ENCODE results near the gene RCOR2. TPM values are rescaled to one million over a fixed set of nuclear protein-coding genes. Genes with fewer than 3 reads are reported as not detected.

RCOR2 gene
- total and polyA plus RNA-seq, 2 of the 13 experiments (the other 11 are each of a cell fraction or from before 2014, with no cell fraction given) = 8.3 to 8.5 TPM

DNA sequence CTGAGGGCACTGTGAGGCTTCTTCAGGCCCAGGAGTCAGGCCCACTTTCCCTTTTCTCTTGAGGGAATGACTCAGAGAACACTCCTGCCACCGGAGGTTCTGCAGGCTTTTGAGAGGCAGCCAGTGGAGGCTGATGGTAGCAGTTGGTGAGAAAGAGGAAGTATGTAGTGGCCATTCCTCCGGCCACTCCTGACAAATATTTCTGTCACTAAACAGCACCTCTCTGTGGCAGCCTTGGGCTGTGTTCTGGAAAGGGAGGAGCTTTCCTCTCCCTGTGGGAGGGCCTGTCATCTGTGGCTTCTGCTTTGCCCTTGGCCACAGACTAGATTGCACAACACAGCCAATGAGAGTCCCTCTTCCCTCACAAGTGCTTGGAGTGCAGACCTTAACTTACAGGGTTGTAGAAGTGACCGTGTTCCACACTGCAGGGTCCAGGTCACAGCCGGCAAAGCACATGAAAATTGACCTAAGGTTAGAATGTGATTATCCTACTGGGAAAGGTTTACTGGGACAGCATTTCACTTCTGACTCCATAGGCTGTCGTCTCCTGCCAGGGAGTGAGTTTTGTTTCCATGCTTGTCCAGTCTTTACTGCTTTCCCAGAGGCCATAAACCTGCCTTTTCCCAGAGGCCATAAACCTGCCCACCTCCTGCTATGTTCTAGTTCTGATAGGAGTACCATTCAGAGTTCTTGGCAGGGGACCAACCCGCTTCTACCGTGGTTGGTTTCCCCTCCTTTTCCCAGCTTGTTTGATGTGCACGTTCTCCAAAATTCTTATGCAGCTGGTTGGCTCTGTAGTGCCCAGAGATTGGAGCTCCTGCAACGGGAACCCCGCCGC lies 44.8 kb downstream of the RCOR2 start (continued):
- no peak for TF ChIP-seq FIP1L1 (IDR thresholded peaks at IDR 0.05; ENCODE audit: borderline replicate concordance, insufficient read depth, low read depth, low read length)
- no peak for TF ChIP-seq BRCA1 (CRISPR knock-in tag; IDR thresholded peaks at IDR 0.05)
- TF ChIP-seq SSRP1 (CRISPR knock-in tag; IDR thresholded peaks at IDR 0.05) = no peak
- TF ChIP-seq ZNF768 (CRISPR knock-in tag; IDR thresholded peaks at IDR 0.05) = no peak
- no peak; the same call in 1 of the 2 replicates for TF ChIP-seq PHF20 (CRISPR knock-in tag; IDR thresholded peaks at IDR 0.05)
- no peak for TF ChIP-seq SETDB1 (CRISPR knock-in tag; IDR thresholded peaks at IDR 0.05; ENCODE audit: borderline replicate concordance)
- no peak for TF ChIP-seq HMGA1 (CRISPR knock-in tag; conservative IDR thresholded peaks at IDR 0.05)
- TF ChIP-seq, protein P1, sequence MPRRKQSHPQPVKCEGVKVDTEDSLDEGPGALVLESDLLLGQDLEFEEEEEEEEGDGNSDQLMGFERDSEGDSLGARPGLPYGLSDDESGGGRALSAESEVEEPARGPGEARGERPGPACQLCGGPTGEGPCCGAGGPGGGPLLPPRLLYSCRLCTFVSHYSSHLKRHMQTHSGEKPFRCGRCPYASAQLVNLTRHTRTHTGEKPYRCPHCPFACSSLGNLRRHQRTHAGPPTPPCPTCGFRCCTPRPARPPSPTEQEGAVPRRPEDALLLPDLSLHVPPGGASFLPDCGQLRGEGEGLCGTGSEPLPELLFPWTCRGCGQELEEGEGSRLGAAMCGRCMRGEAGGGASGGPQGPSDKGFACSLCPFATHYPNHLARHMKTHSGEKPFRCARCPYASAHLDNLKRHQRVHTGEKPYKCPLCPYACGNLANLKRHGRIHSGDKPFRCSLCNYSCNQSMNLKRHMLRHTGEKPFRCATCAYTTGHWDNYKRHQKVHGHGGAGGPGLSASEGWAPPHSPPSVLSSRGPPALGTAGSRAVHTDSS (CRISPR knock-in tag; conservative IDR thresholded peaks at IDR 0.05) = no peak
- TF ChIP-seq, protein P2, sequence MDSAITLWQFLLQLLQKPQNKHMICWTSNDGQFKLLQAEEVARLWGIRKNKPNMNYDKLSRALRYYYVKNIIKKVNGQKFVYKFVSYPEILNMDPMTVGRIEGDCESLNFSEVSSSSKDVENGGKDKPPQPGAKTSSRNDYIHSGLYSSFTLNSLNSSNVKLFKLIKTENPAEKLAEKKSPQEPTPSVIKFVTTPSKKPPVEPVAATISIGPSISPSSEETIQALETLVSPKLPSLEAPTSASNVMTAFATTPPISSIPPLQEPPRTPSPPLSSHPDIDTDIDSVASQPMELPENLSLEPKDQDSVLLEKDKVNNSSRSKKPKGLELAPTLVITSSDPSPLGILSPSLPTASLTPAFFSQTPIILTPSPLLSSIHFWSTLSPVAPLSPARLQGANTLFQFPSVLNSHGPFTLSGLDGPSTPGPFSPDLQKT (CRISPR knock-in tag; IDR thresholded peaks at IDR 0.05; ENCODE audit: borderline replicate concordance) = no peak
- no peak for TF ChIP-seq HNRNPH1 (optimal IDR thresholded peaks at IDR 0.05; ENCODE audit: low read depth, low read length)
- peak; percentile 75; the same call in 1 of the 2 replicates for TF ChIP-seq RFXAP (CRISPR knock-in tag; IDR thresholded peaks at IDR 0.05; ENCODE audit: borderline replicate concordance)
- no peak for TF ChIP-seq ZNF136 (CRISPR knock-in tag; IDR thresholded peaks at IDR 0.05; ENCODE audit: low read depth)
- no peak for TF ChIP-seq ZNF180 (CRISPR knock-in tag; IDR thresholded peaks at IDR 0.05; ENCODE audit: borderline replicate concordance, low read depth)
- TF ChIP-seq ZNF207 (IDR thresholded peaks at IDR 0.05; ENCODE audit: borderline replicate concordance) = no peak
- TF ChIP-seq, protein P3, sequence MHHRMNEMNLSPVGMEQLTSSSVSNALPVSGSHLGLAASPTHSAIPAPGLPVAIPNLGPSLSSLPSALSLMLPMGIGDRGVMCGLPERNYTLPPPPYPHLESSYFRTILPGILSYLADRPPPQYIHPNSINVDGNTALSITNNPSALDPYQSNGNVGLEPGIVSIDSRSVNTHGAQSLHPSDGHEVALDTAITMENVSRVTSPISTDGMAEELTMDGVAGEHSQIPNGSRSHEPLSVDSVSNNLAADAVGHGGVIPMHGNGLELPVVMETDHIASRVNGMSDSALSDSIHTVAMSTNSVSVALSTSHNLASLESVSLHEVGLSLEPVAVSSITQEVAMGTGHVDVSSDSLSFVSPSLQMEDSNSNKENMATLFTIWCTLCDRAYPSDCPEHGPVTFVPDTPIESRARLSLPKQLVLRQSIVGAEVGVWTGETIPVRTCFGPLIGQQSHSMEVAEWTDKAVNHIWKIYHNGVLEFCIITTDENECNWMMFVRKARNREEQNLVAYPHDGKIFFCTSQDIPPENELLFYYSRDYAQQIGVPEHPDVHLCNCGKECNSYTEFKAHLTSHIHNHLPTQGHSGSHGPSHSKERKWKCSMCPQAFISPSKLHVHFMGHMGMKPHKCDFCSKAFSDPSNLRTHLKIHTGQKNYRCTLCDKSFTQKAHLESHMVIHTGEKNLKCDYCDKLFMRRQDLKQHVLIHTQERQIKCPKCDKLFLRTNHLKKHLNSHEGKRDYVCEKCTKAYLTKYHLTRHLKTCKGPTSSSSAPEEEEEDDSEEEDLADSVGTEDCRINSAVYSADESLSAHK (CRISPR knock-in tag; IDR thresholded peaks at IDR 0.05; ENCODE audit: borderline replicate concordance) = no peak
- TF ChIP-seq, protein P4, sequence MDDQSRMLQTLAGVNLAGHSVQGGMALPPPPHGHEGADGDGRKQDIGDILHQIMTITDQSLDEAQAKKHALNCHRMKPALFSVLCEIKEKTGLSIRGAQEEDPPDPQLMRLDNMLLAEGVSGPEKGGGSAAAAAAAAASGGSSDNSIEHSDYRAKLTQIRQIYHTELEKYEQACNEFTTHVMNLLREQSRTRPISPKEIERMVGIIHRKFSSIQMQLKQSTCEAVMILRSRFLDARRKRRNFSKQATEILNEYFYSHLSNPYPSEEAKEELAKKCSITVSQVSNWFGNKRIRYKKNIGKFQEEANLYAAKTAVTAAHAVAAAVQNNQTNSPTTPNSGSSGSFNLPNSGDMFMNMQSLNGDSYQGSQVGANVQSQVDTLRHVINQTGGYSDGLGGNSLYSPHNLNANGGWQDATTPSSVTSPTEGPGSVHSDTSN (CRISPR knock-in tag; IDR thresholded peaks at IDR 0.05; ENCODE audit: borderline replicate concordance) = no peak
- no peak for TF ChIP-seq ZNF546 (CRISPR knock-in tag; conservative IDR thresholded peaks at IDR 0.05)
- TF ChIP-seq FOXK2 (IDR thresholded peaks at IDR 0.05) = no peak
- TF ChIP-seq NBN (conservative IDR thresholded peaks at IDR 0.05) = no peak
- TF ChIP-seq ZC3H13 (CRISPR knock-in tag; IDR thresholded peaks at IDR 0.05) = no peak
- TF ChIP-seq, protein P5, sequence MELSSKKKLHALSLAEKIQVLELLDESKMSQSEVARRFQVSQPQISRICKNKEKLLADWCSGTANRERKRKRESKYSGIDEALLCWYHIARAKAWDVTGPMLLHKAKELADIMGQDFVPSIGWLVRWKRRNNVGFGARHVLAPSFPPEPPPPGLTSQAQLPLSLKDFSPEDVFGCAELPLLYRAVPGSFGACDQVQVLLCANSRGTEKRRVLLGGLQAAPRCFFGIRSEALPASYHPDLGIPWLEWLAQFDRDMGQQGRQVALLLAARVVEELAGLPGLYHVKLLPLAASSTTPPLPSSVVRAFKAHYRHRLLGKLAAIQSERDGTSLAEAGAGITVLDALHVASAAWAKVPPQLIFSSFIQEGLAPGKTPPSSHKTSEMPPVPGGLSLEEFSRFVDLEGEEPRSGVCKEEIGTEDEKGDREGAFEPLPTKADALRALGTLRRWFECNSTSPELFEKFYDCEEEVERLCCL (CRISPR knock-in tag; IDR thresholded peaks at IDR 0.05; ENCODE audit: borderline replicate concordance) = no peak

Measured in HepG2 (cell line).